ENCODE results near the gene RYR3.

- TF ChIP-seq POLR2A (IDR thresholded peaks at IDR 0.05; ENCODE audit: low read depth, low read length), result no peak
- TF ChIP-seq POLR2AphosphoS5 (IDR thresholded peaks at IDR 0.05; ENCODE audit: low read depth, low read length), result no peak
These were observed 2.7 kb downstream of the RYR3 start for GRCh38 chr15:33313491-33313890.
